Fibroblast of lung (primary cell): ENCODE data around the gene SLC6A19. TPM values are rescaled to one million over a fixed set of nuclear protein-coding genes. Genes with fewer than 3 reads are reported as not detected.

Experiments used
- DNase-seq, 2 donors: peaks; one replicate each; pipeline versions ENCODE4 v3.0.0 to v3.0.0-alpha.2; 2010; ENCODE audit warnings: low read depth in 2 of 2
- H2AFZ ChIP-seq: 2 replicates; pipeline ENCODE4 v1.5.1; 2012; ENCODE audit warnings: low read length, control low read depth, inconsistent platforms
- H3K27ac ChIP-seq: 2 replicates; pipeline ENCODE4 v1.5.1; 2011; ENCODE audit warnings: low read length, control low read depth; ENCODE audit not compliant: insufficient read depth
- H3K27me3 ChIP-seq: 2 replicates; pipeline ENCODE4 v1.5.1; 2011; ENCODE audit warnings: mild to moderate bottlenecking, low read length; ENCODE audit not compliant: control insufficient read depth, insufficient read depth
- H3K36me3 ChIP-seq: 2 replicates; pipeline ENCODE4 v1.5.1; 2011; ENCODE audit warnings: low read length; ENCODE audit not compliant: control insufficient read depth, insufficient read depth
- H3K4me1 ChIP-seq: 2 replicates; pipeline ENCODE4 v1.5.1; 2011; ENCODE audit warnings: low read length; ENCODE audit not compliant: control insufficient read depth, insufficient read depth; ENCODE audit errors: extremely low read depth
- H3K4me2 ChIP-seq: 2 replicates; pipeline ENCODE4 v1.5.1; 2011; ENCODE audit warnings: low read length, control low read depth; ENCODE audit not compliant: insufficient read depth; ENCODE audit errors: extremely low read depth
- H3K4me3 ChIP-seq, 4 experiments: fragments of 200-600 bp in 1 of 4; sonication (generic) in 1 of 4; replicated peaks in 1 of 4; 2 replicates each; pipeline ENCODE4 v1.5.1; 2011 to 2016; ENCODE audit warnings: low read length in 4 of 4, low read depth in 3 of 4, mild to moderate bottlenecking in 3 of 4, control low read depth in 2 of 4, inconsistent platforms in 1 of 4, mixed read lengths in 1 of 4; ENCODE audit not compliant: insufficient read depth in 1 of 4; ENCODE audit errors: control extremely low read depth in 1 of 4
- H3K79me2 ChIP-seq: 2 replicates; pipeline ENCODE4 v1.5.1; 2012; ENCODE audit warnings: mild to moderate bottlenecking, low read length, inconsistent platforms; ENCODE audit not compliant: control insufficient read depth, insufficient read depth
- H3K9ac ChIP-seq: 2 replicates; pipeline ENCODE4 v1.5.1; 2011; ENCODE audit warnings: mild to moderate bottlenecking, low read length, control low read depth; ENCODE audit not compliant: insufficient read depth
- H3K9me3 ChIP-seq: 2 replicates; pipeline ENCODE4 v1.5.1; 2012; ENCODE audit warnings: low read depth, low read length; ENCODE audit not compliant: control insufficient read depth, insufficient read depth
- H4K20me1 ChIP-seq: 2 replicates; pipeline ENCODE4 v1.5.1; 2011; ENCODE audit warnings: low read length; ENCODE audit not compliant: control insufficient read depth, insufficient read depth; ENCODE audit errors: extremely low read depth
- EZH2 ChIP-seq: IDR thresholded peaks from 2 replicates; pipeline ENCODE4 v1.5.1; 2012; ENCODE audit warnings: low read length, control low read depth, mild to moderate bottlenecking; ENCODE audit errors: missing control alignments
- polyA plus RNA-seq, 2 donors: library from polyadenylated mRNA; depleted of rRNA in 1 of 2; stranded (reverse) in 1 of 2; unstranded in 1 of 2; fragments of >200 nt; gene quantifications; 2 replicates each; pipeline ENCODE4 v1.2.1, GENCODE V29; 2011 to 2012; ENCODE audit warnings: missing spikeins in 1 of 2
- total RNA-seq: library from RNA; depleted of rRNA; stranded (reverse); fragments of >200 nt; gene quantifications from 2 replicates; pipeline ENCODE4 v1.2.1, GENCODE V29; 2014
- TF ChIP-seq, protein P1 (sequence below), 2 donors: IDR thresholded peaks in 1 of 2; conservative IDR thresholded peaks in 1 of 2; 1 replicate in 1 of 2; 2 replicates in 1 of 2; pipeline ENCODE4 v1.5.1; 2011 to 2012; ENCODE audit warnings: low read length in 2 of 2, control low read depth in 1 of 2, inconsistent platforms in 1 of 2, low read depth in 1 of 2, mild to moderate bottlenecking in 1 of 2

The SLC6A19 gene
- total and polyA plus RNA-seq, 2 donors (not counting 1 experiment from before 2014, with no cell fraction given) = not detected

DNA sequence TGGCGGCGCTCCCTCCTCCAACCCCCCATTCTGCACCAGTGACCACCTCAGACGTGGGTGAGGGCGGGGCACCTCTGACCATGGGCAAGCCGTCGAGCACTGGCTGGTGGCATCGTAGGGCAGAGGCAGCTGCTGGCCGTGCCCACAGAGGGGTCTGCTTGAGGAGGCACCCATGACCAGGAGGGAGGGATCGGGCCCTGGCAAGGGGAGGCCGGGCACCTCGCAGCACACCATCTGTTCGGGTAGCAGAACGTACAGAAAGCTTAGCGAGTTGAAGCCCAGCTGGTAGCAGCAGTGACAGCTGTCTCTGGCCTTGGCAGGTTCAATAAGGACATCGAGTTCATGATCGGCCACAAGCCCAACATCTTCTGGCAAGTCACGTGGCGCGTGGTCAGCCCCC, 19.4 kb downstream of the SLC6A19 start:
- H3K4me2 ChIP-seq = no peak overlapping the region

DNA sequence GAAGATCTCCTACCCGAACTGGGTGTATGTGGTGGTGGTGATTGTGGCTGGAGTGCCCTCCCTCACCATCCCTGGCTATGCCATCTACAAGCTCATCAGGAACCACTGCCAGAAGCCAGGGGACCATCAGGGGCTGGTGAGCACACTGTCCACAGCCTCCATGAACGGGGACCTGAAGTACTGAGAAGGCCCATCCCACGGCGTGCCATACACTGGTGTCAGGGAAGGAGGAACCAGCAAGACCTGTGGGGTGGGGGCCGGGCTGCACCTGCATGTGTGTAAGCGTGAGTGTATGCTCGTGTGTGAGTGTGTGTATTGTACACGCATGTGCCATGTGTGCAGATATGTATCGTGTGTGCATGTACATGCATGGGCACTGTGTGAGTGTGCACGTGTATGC, 20.3 kb downstream of the SLC6A19 start:
- Histone ChIP-seq H3K4me1 (no peaks in the 10 kb centered on the region), H3K36me3 (no peaks in the 10 kb centered on the region), H3K4me2 (no peak overlapping the region), H3K27ac (no peak overlapping the region), H4K20me1 (no peaks in the 10 kb centered on the region), H3K9me3 (peaks cover 7% of the 10 kb centered on the region), H3K4me3 (no peak overlapping the region), H2AFZ (no peak overlapping the region), H3K27me3 (no peaks in the 10 kb centered on the region), H3K9ac (no peak overlapping the region), H3K79me2 (no peaks in the 10 kb centered on the region)
- DNase-seq = no peak
- no peak for TF ChIP-seq EZH2
- TF ChIP-seq, protein P1, sequence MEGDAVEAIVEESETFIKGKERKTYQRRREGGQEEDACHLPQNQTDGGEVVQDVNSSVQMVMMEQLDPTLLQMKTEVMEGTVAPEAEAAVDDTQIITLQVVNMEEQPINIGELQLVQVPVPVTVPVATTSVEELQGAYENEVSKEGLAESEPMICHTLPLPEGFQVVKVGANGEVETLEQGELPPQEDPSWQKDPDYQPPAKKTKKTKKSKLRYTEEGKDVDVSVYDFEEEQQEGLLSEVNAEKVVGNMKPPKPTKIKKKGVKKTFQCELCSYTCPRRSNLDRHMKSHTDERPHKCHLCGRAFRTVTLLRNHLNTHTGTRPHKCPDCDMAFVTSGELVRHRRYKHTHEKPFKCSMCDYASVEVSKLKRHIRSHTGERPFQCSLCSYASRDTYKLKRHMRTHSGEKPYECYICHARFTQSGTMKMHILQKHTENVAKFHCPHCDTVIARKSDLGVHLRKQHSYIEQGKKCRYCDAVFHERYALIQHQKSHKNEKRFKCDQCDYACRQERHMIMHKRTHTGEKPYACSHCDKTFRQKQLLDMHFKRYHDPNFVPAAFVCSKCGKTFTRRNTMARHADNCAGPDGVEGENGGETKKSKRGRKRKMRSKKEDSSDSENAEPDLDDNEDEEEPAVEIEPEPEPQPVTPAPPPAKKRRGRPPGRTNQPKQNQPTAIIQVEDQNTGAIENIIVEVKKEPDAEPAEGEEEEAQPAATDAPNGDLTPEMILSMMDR (conservative IDR thresholded peaks at IDR 0.05 in 1 of 2, IDR thresholded peaks at IDR 0.05 in 1 of 2; ENCODE audit: low read depth in 1 of 2, low read length in 2 of 2) = no peak

More for the DNA sequence above, 19.4 kb downstream of the SLC6A19 start:
- H3K4me3 ChIP-seq = no peak overlapping the region
- H3K36me3 ChIP-seq = no peaks in the 10 kb centered on the region
- H3K27me3 ChIP-seq = no peaks in the 10 kb centered on the region
- H4K20me1 ChIP-seq = no peaks in the 10 kb centered on the region
- DNase-seq = no peak
- peaks cover 7% of the 10 kb centered on the region for H3K9me3 ChIP-seq
- TF ChIP-seq, protein P1 (conservative IDR thresholded peaks at IDR 0.05 in 1 of 2, IDR thresholded peaks at IDR 0.05 in 1 of 2; ENCODE audit: low read depth in 1 of 2, low read length in 2 of 2) = no peak
- TF ChIP-seq EZH2 = no peak
- no peaks in the 10 kb centered on the region for H3K79me2 ChIP-seq
- H3K4me1 ChIP-seq = no peaks in the 10 kb centered on the region
- no peak overlapping the region for H2AFZ ChIP-seq
- no peak overlapping the region for H3K9ac ChIP-seq
- no peak overlapping the region for H3K27ac ChIP-seq

DNA sequence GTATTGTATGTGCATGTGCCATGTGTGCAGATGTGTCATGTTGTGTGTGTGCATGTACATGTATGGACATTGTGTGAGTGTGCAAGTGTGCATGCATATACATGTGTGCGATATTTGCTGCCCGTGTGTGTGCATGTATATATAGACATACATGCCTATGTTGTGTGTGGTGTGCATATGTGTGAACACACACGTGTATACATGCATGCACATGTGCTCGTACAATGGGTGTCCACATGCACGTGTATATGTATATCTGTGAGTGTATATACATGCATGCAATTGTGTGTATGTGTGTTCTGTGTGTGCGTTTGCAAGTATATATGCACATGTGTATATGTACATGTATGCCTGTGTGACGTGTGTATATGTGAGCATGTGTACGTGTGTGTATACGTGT, 20.8 kb downstream of the SLC6A19 start:
- TF ChIP-seq, protein P1 (conservative IDR thresholded peaks at IDR 0.05 in 1 of 2, IDR thresholded peaks at IDR 0.05 in 1 of 2; ENCODE audit: low read depth in 1 of 2, low read length in 2 of 2) = no peak
- no peak for TF ChIP-seq EZH2
- H3K27ac ChIP-seq = no peak overlapping the region
- no peak overlapping the region for H3K4me3 ChIP-seq
- H3K4me2 ChIP-seq = no peak overlapping the region
- no peaks in the 10 kb centered on the region for H4K20me1 ChIP-seq
- no peaks in the 10 kb centered on the region for H3K27me3 ChIP-seq
- no peaks in the 10 kb centered on the region for H3K79me2 ChIP-seq
- no peak for DNase-seq
- no peak overlapping the region for H3K9ac ChIP-seq
- H3K4me1 ChIP-seq = no peaks in the 10 kb centered on the region
- H2AFZ ChIP-seq = no peak overlapping the region
- no peaks in the 10 kb centered on the region for H3K36me3 ChIP-seq
- peaks cover 7% of the 10 kb centered on the region for H3K9me3 ChIP-seq
